ENCODE data around the gene C19orf47. TPM values are rescaled to one million over a fixed set of nuclear protein-coding genes. Genes with fewer than 3 reads are reported as not detected.

The C19orf47 gene
- total RNA-seq, 1 donor from 2014 or later: 166 TPM

DNA sequence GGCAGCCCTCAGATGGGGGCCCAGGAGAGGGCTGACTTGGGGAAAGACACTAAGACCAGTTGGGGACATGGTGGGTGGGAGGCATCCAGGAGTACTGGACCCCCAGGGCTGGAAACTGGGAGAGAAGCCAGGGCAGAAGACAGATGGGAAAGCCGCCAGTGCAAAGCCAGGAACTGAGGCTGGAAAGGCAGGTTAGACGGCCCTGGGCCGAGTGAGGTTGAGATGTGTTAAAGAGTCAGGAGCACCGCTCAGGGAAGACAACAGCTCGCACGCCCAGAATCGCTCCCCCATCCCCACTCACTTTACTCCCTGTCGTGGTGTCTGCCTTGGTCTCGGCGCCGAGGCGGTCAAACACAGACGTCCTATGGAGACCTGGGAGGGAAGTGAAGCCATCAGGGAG lies 24.5 kb downstream of the C19orf47 start:
- DNase-seq: no peak
- intact Hi-C loops (cut with micrococcal nuclease): no loop called here
- no peak overlapping the region for H3K27ac ChIP-seq (replicated peaks)
- H3K4me1 ChIP-seq: peaks cover 3% of the 10 kb centered on the region
- H3K36me3 ChIP-seq: peaks cover 90% of the 10 kb centered on the region
- H3K9me3 ChIP-seq (replicated peaks): no peaks in the 10 kb centered on the region
- H3K27me3 ChIP-seq (ENCODE audit: low read depth): no peaks in the 10 kb centered on the region
- H3K4me3 ChIP-seq: no peak overlapping the region
- no peak for TF ChIP-seq CTCF (IDR thresholded peaks at IDR 0.05; ENCODE audit: borderline replicate concordance)

- DNase-seq: no peak
- intact Hi-C loops (cut with micrococcal nuclease): no loop called here
Measured at GRCh38 chr19:40322951-40323615, 25.1 kb downstream of the C19orf47 start.

GRCh38 chr19:40322271-40322610 lies 26.0 kb downstream of the C19orf47 start:
- Histone ChIP-seq H3K4me3 (no peak overlapping the region), H3K27ac (replicated peaks) (no peak overlapping the region), H3K4me1 (peaks cover 3% of the 10 kb centered on the region), H3K27me3 (ENCODE audit: low read depth) (no peaks in the 10 kb centered on the region), H3K36me3 (peaks cover 81% of the 10 kb centered on the region), H3K9me3 (replicated peaks) (no peaks in the 10 kb centered on the region)
- no peak for DNase-seq
- intact Hi-C loops (cut with micrococcal nuclease): no loop called here
- TF ChIP-seq CTCF (IDR thresholded peaks at IDR 0.05; ENCODE audit: borderline replicate concordance): no peak

More at GRCh38 chr19:40322951-40323615, 25.1 kb downstream of the C19orf47 start:
- no peaks in the 10 kb centered on the region for H3K9me3 ChIP-seq (replicated peaks)
- H3K27ac ChIP-seq (replicated peaks): no peak overlapping the region
- TF ChIP-seq CTCF (IDR thresholded peaks at IDR 0.05; ENCODE audit: borderline replicate concordance): no peak
- H3K4me1 ChIP-seq: peaks cover 3% of the 10 kb centered on the region
- H3K36me3 ChIP-seq: peaks cover 89% of the 10 kb centered on the region
- no peaks in the 10 kb centered on the region for H3K27me3 ChIP-seq (ENCODE audit: low read depth)
- no peak overlapping the region for H3K4me3 ChIP-seq

GRCh38 chr19:40321566-40322270 lies 26.5 kb downstream of the C19orf47 start:
- Histone ChIP-seq H3K27ac (replicated peaks) (no peak overlapping the region), H3K27me3 (ENCODE audit: low read depth) (no peaks in the 10 kb centered on the region), H3K4me3 (no peak overlapping the region), H3K36me3 (peaks cover 76% of the 10 kb centered on the region), H3K4me1 (peaks cover 3% of the 10 kb centered on the region), H3K9me3 (replicated peaks) (no peaks in the 10 kb centered on the region)
- intact Hi-C loops (cut with micrococcal nuclease): no loop called here
- no peak for DNase-seq
- no peak for TF ChIP-seq CTCF (IDR thresholded peaks at IDR 0.05; ENCODE audit: borderline replicate concordance)

- intact Hi-C loops (cut with micrococcal nuclease): no loop called here
- Histone ChIP-seq H3K9me3 (replicated peaks) (no peaks in the 10 kb centered on the region), H3K27ac (replicated peaks) (no peak overlapping the region), H3K4me3 (no peak overlapping the region), H3K36me3 (peaks cover 69% of the 10 kb centered on the region), H3K4me1 (peaks cover 3% of the 10 kb centered on the region), H3K27me3 (ENCODE audit: low read depth) (no peaks in the 10 kb centered on the region)
- TF ChIP-seq CTCF (IDR thresholded peaks at IDR 0.05; ENCODE audit: borderline replicate concordance): no peak
- no peak for DNase-seq
Measured at GRCh38 chr19:40321076-40321475, 27.1 kb downstream of the C19orf47 start.
